Left ventricle myocardium inferior (tissue), 1 donor: ENCODE results near the gene PNPLA3. TPM values are rescaled to one million over a fixed set of nuclear protein-coding genes. Genes with fewer than 3 reads are reported as not detected.

Source experiments
- DNase-seq: peaks from one replicate; pipeline ENCODE4 v3.0.0-alpha.2; 2020
- H3K27ac ChIP-seq: fragments of 200-600 bp; replicated peaks from 2 replicates; pipeline ENCODE4 v1.8.0; 2021
- H3K27me3 ChIP-seq: fragments of 200-600 bp; 2 replicates; pipeline ENCODE4 v1.8.0; 2021; ENCODE audit warnings: low read depth
- H3K36me3 ChIP-seq: fragments of 200-600 bp; 2 replicates; pipeline ENCODE4 v1.8.0; 2021
- H3K4me1 ChIP-seq: fragments of 200-600 bp; 2 replicates; pipeline ENCODE4 v1.8.0; 2021
- H3K4me3 ChIP-seq: fragments of 200-600 bp; 2 replicates; pipeline ENCODE4 v1.8.0; 2021; ENCODE audit warnings: mild to moderate bottlenecking, moderate library complexity
- H3K9me3 ChIP-seq: fragments of 200-600 bp; replicated peaks from 2 replicates; pipeline ENCODE4 v1.8.0; 2021
- CTCF ChIP-seq: fragments of 200-600 bp; IDR thresholded peaks from 2 replicates; pipeline ENCODE4 v1.8.0; 2021; ENCODE audit warnings: antibody characterized with exemption, mild to moderate bottlenecking, borderline replicate concordance
- intact Hi-C: fragments of 100-400 bp; cut with micrococcal nuclease; formaldehyde crosslinking; loops from one replicate; pipeline ENCODE4 v1.11.0; 2022
- total RNA-seq: library from RNA; stranded (reverse); fragmentation: NEBNext Ultra II Directional; extraction: Animal tissue kit (Norgen Biotek cat#: 25700); gene quantifications from one replicate; pipeline ENCODE4 v1.2.1, GENCODE V29; 2021
- donor health status: DM: no; HTN: yes; CAD: no; lungs with severe emphysema.

Gene PNPLA3
- total RNA-seq, 1 donor from 2014 or later: not detected

GRCh38 chr22:43969021-43969878 lies 45.6 kb downstream of the PNPLA3 start:
- H3K27ac ChIP-seq: no peak overlapping the region
- peaks cover 5% of the 10 kb centered on the region for H3K4me1 ChIP-seq
- no peak for TF ChIP-seq CTCF
- H3K27me3 ChIP-seq: no peaks in the 10 kb centered on the region
- intact Hi-C loops: no loop called here
- H3K9me3 ChIP-seq: no peaks in the 10 kb centered on the region
- no peak for DNase-seq
- H3K4me3 ChIP-seq: no peak overlapping the region
- H3K36me3 ChIP-seq: peaks cover 99% of the 10 kb centered on the region

- H3K27ac ChIP-seq: no peak overlapping the region
- H3K36me3 ChIP-seq: peaks cover 99% of the 10 kb centered on the region
- no peaks in the 10 kb centered on the region for H3K27me3 ChIP-seq
- DNase-seq: no peak
- peaks cover 5% of the 10 kb centered on the region for H3K4me1 ChIP-seq
- no peak overlapping the region for H3K4me3 ChIP-seq
- intact Hi-C loops: no loop called here
- no peaks in the 10 kb centered on the region for H3K9me3 ChIP-seq
- TF ChIP-seq CTCF: no peak
These were observed 46.6 kb downstream of the PNPLA3 start for GRCh38 chr22:43969989-43970755.

- intact Hi-C loops: no loop called here
- TF ChIP-seq CTCF: no peak
- H3K27me3 ChIP-seq: no peaks in the 10 kb centered on the region
- peaks cover 5% of the 10 kb centered on the region for H3K4me1 ChIP-seq
- DNase-seq: no peak
- no peak overlapping the region for H3K27ac ChIP-seq
- peaks cover 99% of the 10 kb centered on the region for H3K36me3 ChIP-seq
- H3K4me3 ChIP-seq: no peak overlapping the region
- no peaks in the 10 kb centered on the region for H3K9me3 ChIP-seq
These were observed 47.5 kb downstream of the PNPLA3 start for GRCh38 chr22:43971112-43971511.

GRCh38 chr22:43972931-43973462 lies 49.4 kb downstream of the PNPLA3 start:
- peaks cover 5% of the 10 kb centered on the region for H3K4me1 ChIP-seq
- peaks cover 99% of the 10 kb centered on the region for H3K36me3 ChIP-seq
- DNase-seq: no peak
- H3K9me3 ChIP-seq: no peaks in the 10 kb centered on the region
- H3K27ac ChIP-seq: no peak overlapping the region
- intact Hi-C loops: no loop called here
- H3K27me3 ChIP-seq: no peaks in the 10 kb centered on the region
- TF ChIP-seq CTCF: no peak
- no peak overlapping the region for H3K4me3 ChIP-seq

GRCh38 chr22:43974028-43974545 lies 50.5 kb downstream of the PNPLA3 start:
- Histone ChIP-seq H3K27ac (no peak overlapping the region), H3K9me3 (no peaks in the 10 kb centered on the region), H3K36me3 (peaks cover 97% of the 10 kb centered on the region), H3K4me1 (peaks cover 5% of the 10 kb centered on the region), H3K4me3 (no peak overlapping the region), H3K27me3 (no peaks in the 10 kb centered on the region)
- no peak for TF ChIP-seq CTCF
- intact Hi-C loops: no loop called here
- DNase-seq: no peak
